GM19043 (cell line): ENCODE measurements around the gene HADHB.
A peak's percentile ranks its signal among the peaks of the same experiment; 100 is the strongest.

Experiments used
- ATAC-seq: cut with Tn5 transposase; IDR thresholded peaks from one replicate; pipeline ENCODE4 v1.9.1; 2021; ENCODE audit warnings: low read depth; ENCODE audit not compliant: unreplicated experiment

Gene HADHB

DNA sequence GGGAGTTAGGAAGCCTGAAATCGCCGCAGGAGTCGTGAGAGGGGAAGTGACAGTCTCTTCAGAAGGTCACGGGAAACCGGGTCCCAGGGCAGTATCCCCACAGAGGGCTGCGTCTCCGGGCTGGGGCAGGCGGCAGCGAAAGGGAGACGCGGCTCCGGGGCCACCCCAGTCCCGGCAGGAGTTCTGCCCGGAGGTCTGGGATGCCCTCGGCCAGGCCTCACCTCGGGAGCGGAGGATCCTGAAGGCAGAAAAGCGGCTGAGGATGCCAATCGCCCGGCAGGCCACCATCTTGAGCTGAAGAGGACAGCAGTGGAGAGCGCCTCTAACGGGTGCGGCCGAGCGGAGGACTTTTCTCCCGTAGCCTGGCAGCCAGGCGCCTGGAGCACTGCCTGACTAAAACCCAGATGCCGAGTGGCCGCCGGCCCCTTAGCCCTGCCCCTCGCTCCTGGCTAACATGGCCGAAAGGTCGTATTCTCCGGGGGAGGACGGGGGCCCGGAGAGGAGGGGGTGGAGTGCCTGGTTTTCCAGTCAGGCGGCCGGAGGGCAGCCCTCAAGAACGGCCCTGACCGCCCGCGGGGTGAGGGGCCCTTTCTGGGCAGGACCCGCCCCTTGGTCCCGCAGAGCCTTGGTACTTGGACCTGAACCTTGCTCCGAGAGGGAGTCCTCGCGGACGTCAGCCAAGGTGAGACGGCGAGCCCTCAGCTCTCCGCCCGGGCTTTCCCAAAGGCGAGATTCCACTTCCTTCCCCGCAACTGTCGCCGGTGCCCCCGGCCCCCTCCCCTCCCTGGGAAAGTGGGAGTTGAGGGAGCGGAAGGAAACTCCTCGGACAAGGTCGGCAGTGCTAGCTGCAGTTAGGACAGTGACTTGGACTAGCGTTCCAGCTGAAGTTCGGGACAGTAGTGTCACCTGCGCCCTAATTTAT lies at the start of gene HADHB, which contains the start of gene HADHA:
Gene HADHB, plus strand, starts transcription at position 631 of the 922 bp plus-strand sequence. CDS start 9,316 bp downstream, outside the sequence.
Gene HADHA, minus strand, starts transcription at position 324 of the 922 bp plus-strand sequence. Its CDS starts 36 bp downstream, at position 288.
- ATAC-seq = peak; percentile 60

DNA sequence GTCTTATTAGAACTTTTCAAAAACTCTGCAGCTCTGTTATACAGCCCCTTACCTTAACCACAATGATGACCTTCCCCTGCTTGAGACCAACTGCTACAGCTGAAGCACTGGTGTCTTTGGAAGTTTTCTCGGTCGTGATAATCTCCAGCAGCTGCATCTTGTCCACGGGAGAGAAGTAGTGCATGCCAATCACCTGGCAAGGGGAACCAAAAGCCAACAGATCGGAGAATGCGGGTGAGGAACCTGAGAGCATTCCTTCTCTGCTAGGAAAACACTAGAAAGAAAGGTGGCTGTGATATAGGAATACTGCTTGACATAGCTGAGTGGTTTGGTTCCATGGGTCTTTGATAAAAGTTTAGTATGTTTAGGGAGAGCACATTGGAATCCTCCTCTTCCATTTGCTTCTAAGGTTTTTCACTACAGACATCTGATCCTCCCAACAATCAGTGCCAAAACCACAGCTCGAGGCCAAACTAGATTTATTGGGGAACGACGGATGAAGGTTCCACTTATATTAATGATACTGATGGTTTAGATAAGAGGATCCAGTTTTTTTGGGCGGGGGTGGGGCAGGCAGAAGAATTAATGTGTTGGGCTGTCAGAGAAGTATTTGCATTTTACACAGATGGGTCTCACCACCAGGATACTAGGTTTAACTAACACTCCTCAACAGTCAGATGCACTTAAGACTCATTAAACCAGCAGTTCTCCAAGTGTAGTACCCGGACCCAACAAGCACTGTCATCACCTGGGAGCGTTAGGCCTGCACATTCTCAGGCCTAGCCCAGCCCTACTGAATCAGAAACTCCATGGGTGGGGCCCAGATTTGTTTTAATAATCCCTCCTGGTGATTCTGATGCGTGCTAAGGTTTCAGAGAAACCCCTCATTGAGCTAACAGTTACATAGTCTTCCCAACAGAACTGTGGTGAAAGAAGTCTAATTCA lies 49.4 kb upstream of the HADHB start:
- no peak for ATAC-seq

- no peak for ATAC-seq
Observed at GRCh38 chr2:26196683-26197418, 47.9 kb upstream of the HADHB start.

- no peak for ATAC-seq
Observed at GRCh38 chr2:26197516-26197915, 47.2 kb upstream of the HADHB start.

DNA sequence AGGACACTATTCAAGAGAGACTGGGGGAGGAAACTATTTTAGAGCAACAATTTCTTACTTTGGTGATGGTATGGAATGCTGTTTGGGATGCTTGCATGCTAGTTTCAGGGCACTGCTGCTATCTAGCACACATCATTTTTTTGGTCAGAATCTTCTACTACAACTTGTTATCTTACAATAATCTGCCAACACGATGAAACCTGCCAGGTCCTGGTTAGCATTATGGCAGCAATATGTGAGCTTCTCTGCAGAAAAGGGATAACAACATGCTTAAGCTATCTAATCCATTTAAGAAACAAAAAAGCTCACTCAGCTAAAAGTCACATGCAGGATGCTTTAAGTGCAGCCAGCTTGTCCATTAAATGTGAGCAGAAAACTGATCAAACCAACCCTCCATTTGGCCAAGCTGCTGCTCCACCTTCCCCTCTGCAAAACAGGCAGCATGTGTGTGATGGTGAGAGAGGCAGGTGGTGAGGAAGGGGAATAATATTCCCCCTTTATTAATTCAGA lies 41.7 kb upstream of the HADHB start:
- no peak for ATAC-seq

- ATAC-seq = no peak
Observed at GRCh38 chr2:26203906-26204305, 40.8 kb upstream of the HADHB start.

DNA sequence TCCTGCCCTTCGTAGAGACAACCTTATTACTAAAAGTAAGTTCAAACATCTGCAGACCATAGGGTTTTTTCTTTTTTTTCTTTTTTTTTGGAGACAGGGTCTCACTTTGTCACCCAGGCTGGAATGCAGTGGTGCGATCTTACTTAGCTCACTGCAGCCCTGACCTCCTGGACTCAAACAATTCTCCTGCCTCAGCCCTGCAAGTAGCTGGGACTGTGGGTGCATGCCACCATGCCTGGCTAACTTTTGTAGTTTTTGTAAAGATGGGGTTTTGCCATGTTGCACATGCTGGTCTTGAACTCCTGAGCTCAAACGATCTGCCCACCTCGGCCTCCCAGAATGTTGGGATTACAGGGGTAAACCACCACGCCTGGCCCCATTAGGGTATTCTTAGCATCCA lies 32.7 kb upstream of the HADHB start:
- ATAC-seq = no peak

- no peak for ATAC-seq
Observed at GRCh38 chr2:26214759-26215158, 30.0 kb upstream of the HADHB start.

DNA sequence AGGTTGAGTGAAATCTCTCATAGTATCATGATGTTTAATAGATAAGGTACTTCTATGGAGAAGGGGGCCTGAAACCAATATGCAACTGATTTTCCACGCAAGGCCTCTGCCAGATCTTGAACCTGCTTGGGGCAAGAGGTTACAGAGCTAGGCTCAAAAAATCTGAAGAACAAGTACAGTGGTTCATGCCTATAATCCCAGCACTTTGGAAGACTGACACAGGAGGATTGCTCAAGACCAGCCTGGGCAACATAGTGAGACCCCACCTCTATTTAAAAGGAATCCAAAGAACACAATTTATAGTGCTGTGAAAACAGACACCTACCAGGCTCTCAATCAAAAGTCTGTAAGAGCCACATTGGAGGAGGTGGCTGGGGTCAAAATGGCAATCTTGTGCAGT lies 28.9 kb upstream of the HADHB start:
- no peak for ATAC-seq

GRCh38 chr2:26216587-26216986 lies 28.2 kb upstream of the HADHB start:
- no peak for ATAC-seq

- ATAC-seq = no peak
Observed at GRCh38 chr2:26217720-26218119, 27.0 kb upstream of the HADHB start.

GRCh38 chr2:26223018-26223417 lies 21.7 kb upstream of the HADHB start:
- no peak for ATAC-seq

GRCh38 chr2:26224095-26224494 lies 20.6 kb upstream of the HADHB start:
- ATAC-seq = no peak

GRCh38 chr2:26229595-26229994 lies 15.1 kb upstream of the HADHB start:
- ATAC-seq = no peak

GRCh38 chr2:26230806-26231205 lies 13.9 kb upstream of the HADHB start:
- no peak for ATAC-seq

GRCh38 chr2:26235089-26235488 lies 9.7 kb upstream of the HADHB start:
- ATAC-seq = no peak

- no peak for ATAC-seq
Observed at GRCh38 chr2:26237868-26238267, 6.9 kb upstream of the HADHB start.

DNA sequence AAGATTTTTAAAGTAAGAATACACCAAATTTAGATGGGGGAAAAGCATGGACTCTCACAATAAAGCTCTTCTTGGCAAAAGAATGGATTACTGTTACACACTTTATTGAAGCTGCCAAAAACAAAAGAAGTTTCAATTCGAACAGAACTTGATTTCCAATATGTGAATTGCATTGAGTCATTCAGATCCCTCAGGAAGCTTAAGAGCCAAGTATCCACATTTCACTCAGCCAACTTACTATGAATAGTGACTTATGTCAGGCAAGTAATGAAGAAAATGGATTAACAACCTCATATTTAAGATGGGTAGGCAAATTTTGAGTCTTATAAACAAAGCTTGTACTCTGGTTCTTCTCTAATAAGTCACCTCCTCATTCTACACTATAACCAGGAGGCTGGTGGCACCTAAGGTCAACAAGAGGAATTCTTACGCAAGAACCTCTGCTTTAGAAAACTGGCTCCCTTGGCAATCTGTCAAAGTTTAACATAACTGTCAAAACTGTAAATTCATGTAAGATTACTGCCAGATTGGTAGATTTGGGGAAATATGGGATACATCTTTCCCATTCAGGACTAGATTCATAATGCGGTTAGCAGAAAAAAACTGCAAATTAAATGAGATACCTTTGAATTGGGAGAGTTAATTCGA lies 6.3 kb upstream of the HADHB start:
- ATAC-seq = no peak

GRCh38 chr2:26241928-26242436 lies 2.8 kb upstream of the HADHB start:
- ATAC-seq = no peak
